Breast epithelium (tissue), 3 donors: ENCODE data around the gene ACADVL.

Experiments used
- CTCF ChIP-seq, 3 donors: fragments of 450-650 bp; IDR thresholded peaks; one replicate each; pipeline ENCODE4 v1.5.1; 2016 to 2017; ENCODE audit warnings: antibody characterized with exemption in 3 of 3, mild to moderate bottlenecking in 3 of 3, moderate library complexity in 3 of 3
- POLR2A ChIP-seq: fragments of 450-650 bp; IDR thresholded peaks from one replicate; pipeline ENCODE4 v1.6.1; 2016; ENCODE audit warnings: antibody characterized with exemption, mild to moderate bottlenecking, moderate library complexity

GRCh38 chr17:7223375-7223774 is 3.6 kb downstream of the ACADVL start:
- no peak for TF ChIP-seq CTCF (IDR thresholded peaks at IDR 0.05)
- no peak for TF ChIP-seq POLR2A
